Spleen (tissue), 11 donors: ENCODE results near the gene ZNF235. TPM values are rescaled to one million over a fixed set of nuclear protein-coding genes. Genes with fewer than 3 reads are reported as not detected.

ENCODE experiments used
- DNase-seq: peaks from one replicate; pipeline ENCODE4 v3.0.0-alpha.2; 2020
- H3K27ac ChIP-seq, 8 donors: fragments of 200-600 bp; sonication (generic) in 7 of 8; 1 replicate in 4 of 8; 2 replicates in 4 of 8; pipeline versions ENCODE4 v1.5.0 to v1.8.0; 2016 to 2021; ENCODE audit warnings: inconsistent platforms in 4 of 8, mild to moderate bottlenecking in 4 of 8, moderate library complexity in 1 of 8
- H3K27me3 ChIP-seq, 7 donors: fragments of 200-600 bp; sonication (generic) in 6 of 7; replicated peaks in 1 of 7; 1 replicate in 4 of 7; 2 replicates in 3 of 7; pipeline versions ENCODE4 v1.5.0 to v1.8.0; 2016 to 2021; ENCODE audit warnings: inconsistent platforms in 3 of 7, mild to moderate bottlenecking in 1 of 7
- H3K36me3 ChIP-seq, 6 donors: fragments of 200-600 bp; sonication (generic) in 5 of 6; 1 replicate in 4 of 6; 2 replicates in 2 of 6; pipeline versions ENCODE4 v1.5.0 to v1.8.0; 2016 to 2021; ENCODE audit warnings: inconsistent platforms in 2 of 6
- H3K4me1 ChIP-seq, 6 donors: fragments of 200-600 bp; sonication (generic) in 5 of 6; 1 replicate in 3 of 6; 2 replicates in 3 of 6; pipeline versions ENCODE4 v1.5.0 to v1.8.0; 2016 to 2021; ENCODE audit warnings: inconsistent platforms in 3 of 6
- H3K4me3 ChIP-seq, 8 donors: fragments of 200-600 bp; sonication (generic) in 7 of 8; 1 replicate in 4 of 8; 2 replicates in 4 of 8; pipeline versions ENCODE4 v1.5.0 to v1.8.0; 2016 to 2021; ENCODE audit warnings: inconsistent platforms in 4 of 8, mild to moderate bottlenecking in 4 of 8, moderate library complexity in 2 of 8
- H3K9me3 ChIP-seq, 8 donors: fragments of 200-600 bp; sonication (generic) in 7 of 8; 1 replicate in 4 of 8; 2 replicates in 4 of 8; pipeline versions ENCODE4 v1.5.0 to v1.8.0; 2016 to 2021; ENCODE audit warnings: inconsistent platforms in 4 of 8
- POLR2A ChIP-seq, 3 donors: fragments of 450-650 bp; IDR thresholded peaks; one replicate each; pipeline ENCODE4 v1.5.1; 2017; ENCODE audit warnings: antibody characterized with exemption in 3 of 3, mild to moderate bottlenecking in 1 of 3
- POLR2AphosphoS5 ChIP-seq, 3 donors: sonication (generic); formaldehyde crosslinking; IDR thresholded peaks; one replicate each; pipeline ENCODE4 v1.5.1; 2017; ENCODE audit warnings: antibody characterized with exemption in 3 of 3
- WGBS, 5 donors: extraction: QIAGEN DNeasy Blood & Tissue Kit in 3 of 5; methylation state at CpG; one replicate each; pipeline versions ENCODE4 v1.1.5 to v1.1.7; 2013 to 2018; 5-methylcytosine and 5-hydroxymethylcytosine counted together
- intact Hi-C: fragments of 100-400 bp; cut with DNase I; formaldehyde crosslinking; loops from one replicate; pipeline ENCODE4 v1.15.0; 2023; ENCODE audit warnings: low total_unique reads
- polyA plus RNA-seq, 3 donors: library from polyadenylated mRNA; stranded (reverse); fragments of 200-250 nt; gene quantifications; one replicate each; pipeline ENCODE4 v1.2.1, GENCODE V29; 2013
- total RNA-seq, 7 donors: library from RNA; depleted of rRNA in 3 of 7; stranded (reverse); fragments of >200 nt in 3 of 7; fragmentation: NEBNext Ultra II Directional in 4 of 7; extraction: Animal tissue kit (Norgen Biotek cat#: 25700) in 4 of 7; gene quantifications; one replicate each; pipeline versions ENCODE4 v1.1.0 to v1.2.1, GENCODE V29; 2016 to 2021
- TF ChIP-seq, protein P1 (sequence below), 11 experiments: fragments of 200-600 bp in 7 of 11; fragments of 450-650 bp in 4 of 11; sonication (generic) in 4 of 11; IDR thresholded peaks in 8 of 11; conservative IDR thresholded peaks in 3 of 11; 1 replicate in 7 of 11; 2 replicates in 4 of 11; pipeline versions ENCODE4 v1.4.0 to v1.8.0; 2016 to 2021; ENCODE audit warnings: antibody characterized with exemption in 11 of 11, inconsistent platforms in 4 of 11, mild to moderate bottlenecking in 1 of 11
- donor health status: healthy with polysubstance abuse.
- donor health status: DM: no; HTN: no; CAD: no; lungs with moderate emphysema.
- donor health status: DM: no; HTN: no; CAD: no.
- donor health status: Bipolar disorder and iron deficiency.
- donor health status: healthy.
- donor health status: DM: no; HTN: no; CAD: no.
- donor health status: DM: yes; HTN: yes; CAD: no.

The ZNF235 gene
- total and polyA plus RNA-seq, 10 donors: 2.4 to 14.6 (median 9.8) TPM

- Histone ChIP-seq H3K27me3 (no peaks in the 10 kb centered on the region), H3K36me3 (peaks cover 9 to 99% (median 78%) of the 10 kb centered on the region in 6 donors), H3K4me3 (no peak overlapping the region), H3K9me3 (peaks cover 11 to 99% (median 98%) of the 10 kb centered on the region in 8 donors), H3K4me1 (no peaks in the 10 kb centered on the region), H3K27ac (no peak overlapping the region)
- WGBS, 5 donors: 91 to 100% (median 97%) methylated on average over 1 of the region's 1 CpG
- intact Hi-C loops: no loop called here
- no peak for DNase-seq
- TF ChIP-seq, protein P1, sequence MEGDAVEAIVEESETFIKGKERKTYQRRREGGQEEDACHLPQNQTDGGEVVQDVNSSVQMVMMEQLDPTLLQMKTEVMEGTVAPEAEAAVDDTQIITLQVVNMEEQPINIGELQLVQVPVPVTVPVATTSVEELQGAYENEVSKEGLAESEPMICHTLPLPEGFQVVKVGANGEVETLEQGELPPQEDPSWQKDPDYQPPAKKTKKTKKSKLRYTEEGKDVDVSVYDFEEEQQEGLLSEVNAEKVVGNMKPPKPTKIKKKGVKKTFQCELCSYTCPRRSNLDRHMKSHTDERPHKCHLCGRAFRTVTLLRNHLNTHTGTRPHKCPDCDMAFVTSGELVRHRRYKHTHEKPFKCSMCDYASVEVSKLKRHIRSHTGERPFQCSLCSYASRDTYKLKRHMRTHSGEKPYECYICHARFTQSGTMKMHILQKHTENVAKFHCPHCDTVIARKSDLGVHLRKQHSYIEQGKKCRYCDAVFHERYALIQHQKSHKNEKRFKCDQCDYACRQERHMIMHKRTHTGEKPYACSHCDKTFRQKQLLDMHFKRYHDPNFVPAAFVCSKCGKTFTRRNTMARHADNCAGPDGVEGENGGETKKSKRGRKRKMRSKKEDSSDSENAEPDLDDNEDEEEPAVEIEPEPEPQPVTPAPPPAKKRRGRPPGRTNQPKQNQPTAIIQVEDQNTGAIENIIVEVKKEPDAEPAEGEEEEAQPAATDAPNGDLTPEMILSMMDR (IDR thresholded peaks at IDR 0.05 in 8 of 11, conservative IDR thresholded peaks at IDR 0.05 in 3 of 11): no peak
- no peak for TF ChIP-seq POLR2AphosphoS5 (IDR thresholded peaks at IDR 0.05)
- no peak for TF ChIP-seq POLR2A (IDR thresholded peaks at IDR 0.05)
These were observed 27.3 kb upstream of the ZNF235 start for GRCh38 chr19:44332145-44332544.

DNA sequence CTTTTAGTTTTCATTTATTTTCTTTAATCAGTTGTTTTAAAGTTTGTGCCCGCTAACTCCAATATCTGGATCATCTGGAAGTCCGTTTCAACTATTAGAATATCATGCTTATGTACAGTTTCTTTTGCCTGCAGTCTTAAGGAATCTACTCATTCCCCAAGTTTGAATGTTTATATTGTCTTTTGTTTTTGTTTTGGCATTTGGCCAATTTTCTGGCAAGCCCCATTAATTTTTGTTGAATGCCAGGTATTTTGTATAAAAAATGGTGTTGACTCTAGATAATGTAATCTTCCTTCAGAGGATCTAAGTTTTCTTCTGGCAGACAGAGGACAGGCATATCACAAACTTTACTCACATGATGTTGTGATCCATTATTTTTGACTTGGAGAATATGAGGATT lies 11.1 kb upstream of the ZNF235 start:
- intact Hi-C loops: no loop called here
- Histone ChIP-seq H3K4me1 (no peaks in the 10 kb centered on the region), H3K27me3 (no peaks in the 10 kb centered on the region), H3K27ac (no peak overlapping the region), H3K9me3 (peaks cover 1 to 100% (median 95%) of the 10 kb centered on the region in 8 donors), H3K4me3 (no peak overlapping the region), H3K36me3 (no peaks in the 10 kb centered on the region)
- TF ChIP-seq POLR2AphosphoS5 (IDR thresholded peaks at IDR 0.05): no peak
- TF ChIP-seq, protein P1 (IDR thresholded peaks at IDR 0.05 in 8 of 11, conservative IDR thresholded peaks at IDR 0.05 in 3 of 11): no peak
- no peak for TF ChIP-seq POLR2A (IDR thresholded peaks at IDR 0.05)
- 63 to 96% (median 83%) methylated on average over 2 of the region's 2 CpGs for WGBS, 5 donors
- DNase-seq: no peak

DNA sequence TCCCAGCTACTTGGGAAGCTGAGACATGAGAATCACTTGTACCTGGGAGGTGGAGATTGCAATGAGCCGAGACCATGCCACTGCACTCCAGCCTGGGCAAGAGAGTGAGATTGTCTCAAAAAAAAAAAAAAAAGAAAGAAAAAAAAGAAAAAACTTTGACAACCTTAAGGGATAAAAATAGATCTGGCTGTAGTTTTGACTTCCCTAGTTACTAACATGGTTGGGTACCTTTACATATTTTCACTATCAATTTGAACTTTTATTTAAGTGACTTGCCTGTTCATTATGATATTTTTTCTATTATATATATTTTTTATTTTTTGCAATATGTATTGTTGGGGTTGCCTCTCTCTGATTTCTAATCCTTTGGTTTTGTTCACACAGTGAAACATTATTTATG lies 8.4 kb upstream of the ZNF235 start:
- no peak for DNase-seq
- H3K4me3 ChIP-seq: no peak overlapping the region
- H3K27me3 ChIP-seq: no peaks in the 10 kb centered on the region
- WGBS, 5 donors: 75 to 91% (median 84%) methylated on average over 1 of the region's 1 CpG
- intact Hi-C loops: no loop called here
- no peak overlapping the region for H3K27ac ChIP-seq
- no peaks in the 10 kb centered on the region for H3K4me1 ChIP-seq
- H3K9me3 ChIP-seq: peaks cover 0 to 99% (median 89%) of the 10 kb centered on the region in 8 donors
- TF ChIP-seq POLR2A (IDR thresholded peaks at IDR 0.05) (no peak), POLR2AphosphoS5 (IDR thresholded peaks at IDR 0.05) (no peak)
- H3K36me3 ChIP-seq: no peaks in the 10 kb centered on the region

DNA sequence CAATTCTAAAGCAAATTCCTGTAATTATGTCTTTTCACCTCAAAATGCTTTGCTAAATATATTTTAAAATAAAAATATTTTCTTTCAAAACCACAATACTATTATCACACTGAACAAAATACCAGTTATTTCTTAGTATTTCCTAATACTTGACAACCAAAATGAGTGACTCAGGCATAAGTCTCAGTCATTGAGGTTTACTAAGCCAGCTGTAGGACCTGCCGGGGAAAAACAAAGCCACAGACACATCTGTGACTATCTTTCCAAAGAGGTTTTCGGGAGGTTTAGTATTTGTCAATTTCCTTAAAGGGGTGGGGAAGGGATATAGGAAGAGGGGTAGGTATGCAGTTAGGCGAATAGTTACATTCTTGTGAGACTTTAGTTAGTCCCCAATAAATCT lies 3.2 kb upstream of the ZNF235 start:
- H3K9me3 ChIP-seq: peaks cover 0 to 76% (median 60%) of the 10 kb centered on the region in 8 donors
- no peaks in the 10 kb centered on the region for H3K27me3 ChIP-seq
- WGBS, 5 donors: 73 to 88% (median 78%) methylated on average over 3 of the region's 3 CpGs
- intact Hi-C loops: no loop called here
- no peak for TF ChIP-seq POLR2AphosphoS5 (IDR thresholded peaks at IDR 0.05)
- no peak overlapping the region for H3K27ac ChIP-seq
- no peak overlapping the region for H3K4me3 ChIP-seq
- H3K36me3 ChIP-seq: no peaks in the 10 kb centered on the region
- peaks cover 10 to 22% (median 15%) of the 10 kb centered on the region in 6 donors for H3K4me1 ChIP-seq
- DNase-seq: no peak

DNA sequence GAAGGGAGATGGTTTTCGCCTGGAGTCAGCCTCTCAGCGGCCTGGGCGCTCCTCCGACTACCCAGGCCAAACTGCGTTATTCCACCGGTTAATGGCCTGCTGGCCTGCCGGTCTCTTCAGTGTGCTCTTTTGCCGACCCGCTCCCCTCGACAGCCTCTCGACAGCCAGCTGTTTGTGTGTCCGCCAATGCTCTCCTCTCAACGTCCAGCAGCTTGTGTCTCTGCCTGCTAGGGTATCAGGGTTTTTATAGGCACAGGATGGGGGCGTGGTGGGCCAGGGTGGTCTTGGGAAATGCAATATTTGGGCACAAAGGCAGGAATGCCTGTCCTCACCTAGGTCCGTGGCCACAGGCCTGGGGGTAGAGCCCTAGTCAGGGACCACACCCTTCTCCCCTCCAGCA lies 1.5 kb upstream of the ZNF235 start:
- DNase-seq: no peak
- Histone ChIP-seq H3K36me3 (peaks cover 5 to 14% (median 12%) of the 10 kb centered on the region in 6 donors), H3K4me1 (peaks cover 10 to 22% (median 15%) of the 10 kb centered on the region in 6 donors), H3K27ac (no peak overlapping the region), H3K4me3 (peak overlapping the region in 1 of 8 donors; percentile 86), H3K9me3 (peaks cover 0 to 59% (median 44%) of the 10 kb centered on the region in 8 donors), H3K27me3 (no peaks in the 10 kb centered on the region)
- TF ChIP-seq POLR2A (IDR thresholded peaks at IDR 0.05): no peak
- no peak for TF ChIP-seq POLR2AphosphoS5 (IDR thresholded peaks at IDR 0.05)
- TF ChIP-seq, protein P1 (IDR thresholded peaks at IDR 0.05 in 8 of 11, conservative IDR thresholded peaks at IDR 0.05 in 3 of 11): no peak
- whole genome bisulfite sequencing, 5 donors: 89 to 93% (median 91%) methylated on average over 14 to 15 of the region's 15 CpGs
- intact Hi-C loops: no loop called here
